CD4-positive, CD25-positive, alpha-beta regulatory T cell (primary cell): ENCODE measurements around the gene BPIFB2. TPM values are rescaled to one million over a fixed set of nuclear protein-coding genes. Genes with fewer than 3 reads are reported as not detected.
A peak's percentile ranks its signal among the peaks of the same experiment; 100 is the strongest.

Experiments
- ATAC-seq, 2 donors: fragments of 150-1000 bp; cut with Tn5 transposase; one replicate each; pipeline ENCODE4 v1.10.0; 2021; ENCODE audit warnings: low read depth in 2 of 2, moderate number of reproducible peaks in 2 of 2, moderate library complexity in 1 of 2
- DNase-seq, 3 donors: peaks; one replicate each; pipeline versions ENCODE4 v3.0.0 to v3.0.0-alpha.2; 2012 to 2022; ENCODE audit warnings: mixed read lengths in 1 of 3
- H3K27ac ChIP-seq: one replicate; pipeline ENCODE4 v1.7.0; 2013; ENCODE audit warnings: mild to moderate bottlenecking, low read length; ENCODE audit not compliant: insufficient read depth, poor library complexity, severe bottlenecking
- H3K27me3 ChIP-seq: one replicate; pipeline ENCODE4 v1.7.0; 2013; ENCODE audit warnings: low read length; ENCODE audit not compliant: control insufficient read depth, insufficient read depth
- H3K36me3 ChIP-seq: one replicate; pipeline ENCODE4 v1.7.0; 2013; ENCODE audit warnings: mild to moderate bottlenecking, low read length, moderate library complexity; ENCODE audit not compliant: control insufficient read depth, insufficient read depth
- H3K4me1 ChIP-seq: 2 replicates; pipeline ENCODE4 v1.7.0; 2013; ENCODE audit warnings: mild to moderate bottlenecking, low read length; ENCODE audit not compliant: insufficient read depth, control insufficient read depth, poor library complexity, severe bottlenecking
- H3K4me3 ChIP-seq: one replicate; pipeline ENCODE4 v1.7.0; 2013; ENCODE audit warnings: low read depth, mild to moderate bottlenecking, low read length, moderate library complexity
- H3K9me3 ChIP-seq, 2 experiments: 1 replicate in 1 of 2; 2 replicates in 1 of 2; pipeline ENCODE4 v1.7.0; 2013; ENCODE audit warnings: low read length in 2 of 2, mild to moderate bottlenecking in 1 of 2, moderate library complexity in 1 of 2; ENCODE audit not compliant: control insufficient read depth in 2 of 2
- H3K27ac Mint-ChIP-seq, 3 donors: one replicate each; pipeline ENCODE4 v1.8.0; 2020 to 2022; ENCODE audit warnings: mild to moderate bottlenecking in 3 of 3, mixed read lengths in 3 of 3, moderate library complexity in 2 of 3
- H3K27me3 Mint-ChIP-seq: one replicate; pipeline ENCODE4 v1.8.0; 2022; ENCODE audit warnings: mild to moderate bottlenecking, mixed read lengths
- H3K36me3 Mint-ChIP-seq: one replicate; pipeline ENCODE4 v1.8.0; 2020; ENCODE audit warnings: mixed read lengths
- H3K4me1 Mint-ChIP-seq, 4 donors: one replicate each; pipeline ENCODE4 v1.8.0; 2020 to 2022; ENCODE audit warnings: mixed read lengths in 4 of 4, mild to moderate bottlenecking in 1 of 4
- H3K4me3 Mint-ChIP-seq, 4 donors: one replicate each; pipeline ENCODE4 v1.8.0; 2020 to 2022; ENCODE audit warnings: mild to moderate bottlenecking in 4 of 4, mixed read lengths in 4 of 4, moderate library complexity in 3 of 4
- H3K9me3 Mint-ChIP-seq, 7 donors: one replicate each; pipeline ENCODE4 v1.8.0; 2020 to 2022; ENCODE audit warnings: mixed read lengths in 7 of 7, mild to moderate bottlenecking in 3 of 7, moderate library complexity in 2 of 7
- polyA plus RNA-seq, 4 donors: library from polyadenylated mRNA; unstranded; fragments of 300-500 nt; fragmentation: Illumina TruSeq; gene quantifications; one replicate each; pipeline ENCODE4 v1.2.3, GENCODE V29; 2021
- total RNA-seq: library from RNA; stranded (reverse); gene quantifications from one replicate; pipeline ENCODE4 v1.2.3, GENCODE V29; 2022

BPIFB2 gene
- total RNA-seq: not detected
- polyA plus RNA-seq: not detected

- Mint-ChIP-seq H3K9me3 (peaks cover 0 to 4% (median 0%) of the 10 kb centered on the region in 7 donors), H3K27ac (peak within 1 kb of the TSS in 1 of 3 donors; percentile 57), H3K36me3 (no peaks in the 10 kb centered on the region), H3K4me3 (no peak within 1 kb of the TSS), H3K27me3 (peaks cover 4% of the 10 kb centered on the region), H3K4me1 (peaks cover 0 to 14% (median 4%) of the 10 kb centered on the region in 4 donors)
- ATAC-seq (no peak), DNase-seq (no peak)
- Histone ChIP-seq H3K27ac (no peak within 1 kb of the TSS), H3K9me3 (peaks cover 2 to 6% of the 10 kb centered on the region in 2 experiments), H3K4me3 (no peak within 1 kb of the TSS), H3K4me1 (no peaks in the 10 kb centered on the region), H3K27me3 (no peaks in the 10 kb centered on the region), H3K36me3 (no peaks in the 10 kb centered on the region)
These were observed at the start of gene BPIFB2 for GRCh38 chr20:33007376-33008335. BPIFB2 (plus strand) TSS chr20:33007704; CDS start chr20:33008575, 871 bp downstream.

- ATAC-seq (no peak), DNase-seq (no peak)
- peaks cover 0 to 31% (median 7%) of the 10 kb centered on the region in 7 donors for H3K9me3 Mint-ChIP-seq
- H3K36me3 ChIP-seq: no peaks in the 10 kb centered on the region
- H3K27ac Mint-ChIP-seq: peak overlapping the region in 1 of 3 donors; percentile 25
- peaks cover 18 to 25% of the 10 kb centered on the region in 2 experiments for H3K9me3 ChIP-seq
- no peak overlapping the region for H3K27ac ChIP-seq
- H3K4me1 ChIP-seq: peaks cover 8% of the 10 kb centered on the region
- H3K4me3 ChIP-seq: no peak overlapping the region
- peaks cover under 1 to 16% (median 8%) of the 10 kb centered on the region in 4 donors for H3K4me1 Mint-ChIP-seq
- peaks cover 4% of the 10 kb centered on the region for H3K27me3 Mint-ChIP-seq
- H3K27me3 ChIP-seq: no peaks in the 10 kb centered on the region
- H3K4me3 Mint-ChIP-seq: no peak overlapping the region
- peaks cover 15% of the 10 kb centered on the region for H3K36me3 Mint-ChIP-seq
These were observed 48.9 kb upstream of the BPIFB2 start for GRCh38 chr20:32958574-32958973.

GRCh38 chr20:32959351-32960221, 47.9 kb upstream of the BPIFB2 start:
- ATAC-seq: no peak

GRCh38 chr20:32960222-32960518, 47.3 kb upstream of the BPIFB2 start:
- Histone ChIP-seq H3K27me3 (no peaks in the 10 kb centered on the region), H3K4me1 (peaks cover 13% of the 10 kb centered on the region), H3K9me3 (peaks cover 18 to 25% of the 10 kb centered on the region in 2 experiments), H3K27ac (no peak overlapping the region), H3K4me3 (no peak overlapping the region), H3K36me3 (no peaks in the 10 kb centered on the region)
- ATAC-seq (no peak), DNase-seq (no peak)
- H3K4me1 Mint-ChIP-seq: peaks cover 0 to 28% (median 15%) of the 10 kb centered on the region in 4 donors
- H3K4me3 Mint-ChIP-seq: no peak overlapping the region
- peaks cover 4% of the 10 kb centered on the region for H3K27me3 Mint-ChIP-seq
- peaks cover 0 to 26% (median 8%) of the 10 kb centered on the region in 7 donors for H3K9me3 Mint-ChIP-seq
- peaks cover 15% of the 10 kb centered on the region for H3K36me3 Mint-ChIP-seq
- no peak overlapping the region for H3K27ac Mint-ChIP-seq

More at GRCh38 chr20:32959351-32960221, 47.9 kb upstream of the BPIFB2 start:
- Mint-ChIP-seq H3K36me3 (peaks cover 15% of the 10 kb centered on the region), H3K9me3 (peaks cover 0 to 30% (median 8%) of the 10 kb centered on the region in 7 donors), H3K27ac (no peak overlapping the region), H3K27me3 (peaks cover 4% of the 10 kb centered on the region), H3K4me1 (peaks cover 0 to 22% (median 13%) of the 10 kb centered on the region in 4 donors), H3K4me3 (no peak overlapping the region)
- DNase-seq: no peak
- H3K27me3 ChIP-seq: no peaks in the 10 kb centered on the region
- H3K27ac ChIP-seq: no peak overlapping the region
- peaks cover 9% of the 10 kb centered on the region for H3K4me1 ChIP-seq
- H3K36me3 ChIP-seq: no peaks in the 10 kb centered on the region
- H3K9me3 ChIP-seq: peaks cover 18 to 25% of the 10 kb centered on the region in 2 experiments
- no peak overlapping the region for H3K4me3 ChIP-seq

- Histone ChIP-seq H3K36me3 (no peaks in the 10 kb centered on the region), H3K9me3 (peaks cover 17 to 18% of the 10 kb centered on the region in 2 experiments), H3K27ac (no peak overlapping the region), H3K4me3 (no peak overlapping the region), H3K27me3 (no peaks in the 10 kb centered on the region), H3K4me1 (peaks cover 23% of the 10 kb centered on the region)
- H3K4me1 Mint-ChIP-seq: peaks cover 0 to 37% (median 20%) of the 10 kb centered on the region in 4 donors
- no peak overlapping the region for H3K4me3 Mint-ChIP-seq
- H3K27ac Mint-ChIP-seq: peak overlapping the region in 2 of 3 donors; percentile 74 to 75
- peaks cover 0 to 21% (median 5%) of the 10 kb centered on the region in 7 donors for H3K9me3 Mint-ChIP-seq
- H3K27me3 Mint-ChIP-seq: peaks cover 4% of the 10 kb centered on the region
- no peak for DNase-seq
- no peak for ATAC-seq
- H3K36me3 Mint-ChIP-seq: peaks cover 15% of the 10 kb centered on the region
These were observed 46.4 kb upstream of the BPIFB2 start for GRCh38 chr20:32960849-32961731.

GRCh38 chr20:32962053-32962452, 45.5 kb upstream of the BPIFB2 start:
- Mint-ChIP-seq H3K9me3 (peaks cover 0 to 15% (median 2%) of the 10 kb centered on the region in 7 donors), H3K4me3 (no peak overlapping the region), H3K4me1 (peaks cover 6 to 47% (median 26%) of the 10 kb centered on the region in 4 donors), H3K27ac (peak overlapping the region in 2 of 3 donors; percentile 71 to 74), H3K36me3 (peaks cover 12% of the 10 kb centered on the region), H3K27me3 (peaks cover 4% of the 10 kb centered on the region)
- no peak for ATAC-seq
- H3K9me3 ChIP-seq: peaks cover 8 to 9% of the 10 kb centered on the region in 2 experiments
- H3K4me3 ChIP-seq: no peak overlapping the region
- H3K27ac ChIP-seq: no peak overlapping the region
- peaks cover 32% of the 10 kb centered on the region for H3K4me1 ChIP-seq
- no peak for DNase-seq
- no peaks in the 10 kb centered on the region for H3K27me3 ChIP-seq
- no peaks in the 10 kb centered on the region for H3K36me3 ChIP-seq
